ENCODE results near the gene MLKL. TPM values are rescaled to one million over a fixed set of nuclear protein-coding genes. Genes with fewer than 3 reads are reported as not detected.

The MLKL gene
- total RNA-seq, 4 donors from 2014 or later: 1.2 to 4.6 (median 2.9) TPM

DNA sequence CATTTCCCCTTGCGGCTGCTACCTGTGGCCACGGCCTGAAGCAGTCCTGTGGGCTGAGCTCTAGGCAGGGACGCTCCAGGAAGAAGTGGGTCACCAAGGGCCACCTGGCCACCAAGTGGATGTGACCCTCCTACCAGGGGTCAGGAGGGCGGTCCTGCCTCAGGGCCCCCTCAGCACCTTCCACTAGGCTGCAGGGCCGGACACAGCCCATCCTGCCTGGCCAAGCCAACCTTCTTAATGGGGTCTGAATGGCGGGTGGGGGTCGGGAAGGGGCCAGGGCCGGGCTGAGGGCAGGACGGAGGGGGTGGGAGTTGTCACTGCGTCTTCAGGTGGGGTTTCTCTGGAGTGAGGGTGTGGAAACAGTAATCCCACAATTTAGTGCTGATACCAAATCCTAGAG is 13.2 kb upstream of the MLKL start:
- no peaks in the 10 kb centered on the region for H3K4me1 ChIP-seq
- no peak for TF ChIP-seq POLR2A (IDR thresholded peaks at IDR 0.05)
- TF ChIP-seq, protein P1, sequence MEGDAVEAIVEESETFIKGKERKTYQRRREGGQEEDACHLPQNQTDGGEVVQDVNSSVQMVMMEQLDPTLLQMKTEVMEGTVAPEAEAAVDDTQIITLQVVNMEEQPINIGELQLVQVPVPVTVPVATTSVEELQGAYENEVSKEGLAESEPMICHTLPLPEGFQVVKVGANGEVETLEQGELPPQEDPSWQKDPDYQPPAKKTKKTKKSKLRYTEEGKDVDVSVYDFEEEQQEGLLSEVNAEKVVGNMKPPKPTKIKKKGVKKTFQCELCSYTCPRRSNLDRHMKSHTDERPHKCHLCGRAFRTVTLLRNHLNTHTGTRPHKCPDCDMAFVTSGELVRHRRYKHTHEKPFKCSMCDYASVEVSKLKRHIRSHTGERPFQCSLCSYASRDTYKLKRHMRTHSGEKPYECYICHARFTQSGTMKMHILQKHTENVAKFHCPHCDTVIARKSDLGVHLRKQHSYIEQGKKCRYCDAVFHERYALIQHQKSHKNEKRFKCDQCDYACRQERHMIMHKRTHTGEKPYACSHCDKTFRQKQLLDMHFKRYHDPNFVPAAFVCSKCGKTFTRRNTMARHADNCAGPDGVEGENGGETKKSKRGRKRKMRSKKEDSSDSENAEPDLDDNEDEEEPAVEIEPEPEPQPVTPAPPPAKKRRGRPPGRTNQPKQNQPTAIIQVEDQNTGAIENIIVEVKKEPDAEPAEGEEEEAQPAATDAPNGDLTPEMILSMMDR (IDR thresholded peaks at IDR 0.05 in 4 of 5, conservative IDR thresholded peaks at IDR 0.05 in 1 of 5): no peak
- no peak overlapping the region for H3K27ac ChIP-seq
- DNase-seq (no peak), ATAC-seq (no peak)
- H3K9me3 ChIP-seq: no peaks in the 10 kb centered on the region
- no peaks in the 10 kb centered on the region for H3K27me3 ChIP-seq
- intact Hi-C loops (cut with DNase I; ENCODE audit: low total_unique reads): no loop called here
- H3K4me3 ChIP-seq: no peak overlapping the region
- H3K36me3 ChIP-seq: no peaks in the 10 kb centered on the region
- in situ Hi-C loops (cut with MboI; ENCODE audit: low sequenced_read_pairs in 4 of 4): loop anchor here in 2 of 4 donors (5.0 to 25.0 kb wide), 2 partner anchors 148 kb away; no protein-coding TSS in a partner anchor

DNA sequence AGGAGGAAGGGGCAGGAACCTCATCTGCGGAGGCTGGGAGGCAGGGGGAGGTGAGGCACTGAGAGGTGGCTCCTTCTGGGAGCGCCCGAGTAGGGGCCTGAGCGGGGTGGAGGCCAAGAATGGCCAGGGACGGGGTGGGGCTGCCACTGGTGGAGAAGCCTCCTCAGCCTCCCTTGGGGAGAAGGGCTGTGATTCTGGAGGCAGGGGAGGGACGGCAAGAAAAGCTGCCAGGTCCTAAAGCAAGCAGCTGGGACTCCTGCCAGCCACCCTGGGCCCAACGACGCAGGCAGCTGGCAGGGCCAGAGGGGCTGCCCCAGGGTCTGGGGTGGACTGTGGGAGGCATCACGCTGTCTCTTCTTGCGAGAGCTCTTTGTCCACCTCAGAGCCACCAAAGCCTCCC is 12.7 kb upstream of the MLKL start:
- in situ Hi-C loops (cut with MboI; ENCODE audit: low sequenced_read_pairs in 4 of 4): loop anchor here in 2 of 4 donors (5.0 to 25.0 kb wide), 2 partner anchors 149 kb away; no protein-coding TSS in a partner anchor
- H3K27me3 ChIP-seq: no peaks in the 10 kb centered on the region
- intact Hi-C loops (cut with DNase I; ENCODE audit: low total_unique reads): no loop called here
- H3K9me3 ChIP-seq: no peaks in the 10 kb centered on the region
- H3K27ac ChIP-seq: no peak overlapping the region
- no peaks in the 10 kb centered on the region for H3K4me1 ChIP-seq
- DNase-seq: no peak
- no peak overlapping the region for H3K4me3 ChIP-seq
- no peaks in the 10 kb centered on the region for H3K36me3 ChIP-seq
- no peak for ATAC-seq
- TF ChIP-seq POLR2A (IDR thresholded peaks at IDR 0.05): no peak
- TF ChIP-seq, protein P1 (IDR thresholded peaks at IDR 0.05 in 4 of 5, conservative IDR thresholded peaks at IDR 0.05 in 1 of 5): no peak

DNA sequence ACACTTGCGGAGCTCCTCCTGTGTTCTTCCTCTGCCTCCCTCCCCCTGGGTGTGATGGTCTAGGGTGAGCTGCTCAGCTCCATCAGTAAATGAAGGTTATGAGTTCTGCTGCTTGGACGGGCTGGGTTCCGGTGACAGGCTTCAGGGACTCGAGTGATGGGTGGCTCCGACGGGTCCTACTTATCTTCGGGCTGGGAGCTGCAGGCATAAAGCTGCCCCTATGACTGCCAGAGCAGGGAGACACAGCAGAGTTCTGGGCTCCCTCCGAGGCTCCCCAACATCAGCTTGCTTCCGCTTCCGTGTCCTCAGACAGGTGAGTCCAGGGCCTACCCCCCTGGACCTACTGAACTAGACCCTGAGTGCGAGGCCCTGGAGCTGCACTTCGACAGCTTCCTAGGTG is 11.3 kb upstream of the MLKL start:
- intact Hi-C loops (cut with DNase I; ENCODE audit: low total_unique reads) (no loop called here), in situ Hi-C loops (cut with MboI; ENCODE audit: low sequenced_read_pairs in 4 of 4) (loop anchor here in 2 of 4 donors (5.0 to 25.0 kb wide), 2 partner anchors 150 kb away; no protein-coding TSS in a partner anchor)
- H3K4me3 ChIP-seq: no peak overlapping the region
- DNase-seq (no peak), ATAC-seq (no peak)
- H3K27ac ChIP-seq: no peak overlapping the region
- no peaks in the 10 kb centered on the region for H3K27me3 ChIP-seq
- H3K36me3 ChIP-seq: no peaks in the 10 kb centered on the region
- H3K9me3 ChIP-seq: no peaks in the 10 kb centered on the region
- no peak for TF ChIP-seq POLR2A (IDR thresholded peaks at IDR 0.05)
- TF ChIP-seq, protein P1 (IDR thresholded peaks at IDR 0.05 in 4 of 5, conservative IDR thresholded peaks at IDR 0.05 in 1 of 5): no peak
- no peaks in the 10 kb centered on the region for H3K4me1 ChIP-seq

DNA sequence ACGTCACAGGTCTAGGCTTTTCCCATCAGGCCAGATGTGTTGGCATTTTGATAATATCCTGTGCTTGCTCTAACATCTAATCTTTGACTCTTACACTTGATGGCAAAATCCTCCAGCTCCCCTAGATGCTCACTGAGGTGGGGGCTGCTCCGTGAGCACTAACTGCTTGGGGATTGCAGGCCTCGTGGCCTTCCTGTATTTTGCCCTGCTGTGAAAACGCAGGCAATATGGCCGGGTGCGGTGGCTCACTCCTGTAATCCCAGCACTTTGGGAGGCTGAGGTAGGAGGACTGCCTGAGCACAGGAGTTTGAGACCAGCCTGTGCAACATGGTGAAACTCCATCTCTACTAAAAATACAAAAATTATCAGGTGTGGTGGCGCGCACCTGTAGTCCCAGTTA is 9.7 kb upstream of the MLKL start:
- no peaks in the 10 kb centered on the region for H3K4me1 ChIP-seq
- DNase-seq (no peak), ATAC-seq (no peak)
- in situ Hi-C loops (cut with MboI; ENCODE audit: low sequenced_read_pairs in 4 of 4): loop anchor here in 2 of 4 donors (5.0 to 25.0 kb wide), 2 partner anchors 152 kb away; no protein-coding TSS in a partner anchor
- H3K27ac ChIP-seq: no peak overlapping the region
- H3K27me3 ChIP-seq: no peaks in the 10 kb centered on the region
- no peaks in the 10 kb centered on the region for H3K36me3 ChIP-seq
- intact Hi-C loops (cut with DNase I; ENCODE audit: low total_unique reads): no loop called here
- no peak overlapping the region for H3K4me3 ChIP-seq
- H3K9me3 ChIP-seq: no peaks in the 10 kb centered on the region
- TF ChIP-seq, protein P1 (IDR thresholded peaks at IDR 0.05 in 4 of 5, conservative IDR thresholded peaks at IDR 0.05 in 1 of 5): no peak
- no peak for TF ChIP-seq POLR2A (IDR thresholded peaks at IDR 0.05)

DNA sequence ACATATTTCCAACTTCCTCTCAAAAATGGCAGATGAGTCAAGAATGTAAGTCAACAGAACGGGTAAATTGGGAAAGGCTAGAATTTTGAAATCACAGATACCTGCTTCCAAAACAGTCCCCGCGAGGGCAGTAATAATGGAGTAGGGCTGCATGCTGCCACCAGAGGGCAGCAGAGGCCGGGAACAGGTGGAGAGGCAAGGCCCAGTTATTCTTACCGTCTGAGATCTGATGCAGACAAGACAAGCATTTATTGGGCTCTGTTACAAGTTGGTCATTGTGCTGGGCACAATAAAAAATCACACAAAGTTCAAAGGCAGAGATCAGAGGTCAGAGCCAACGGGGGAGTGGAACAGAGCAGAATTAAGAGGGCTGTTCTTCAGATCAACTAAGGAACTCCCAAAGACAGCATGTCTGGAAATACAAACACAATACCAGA is 8.8 kb upstream of the MLKL start:
- peak; percentile 41 to 56 for DNase-seq
- Histone ChIP-seq H3K9me3 (no peaks in the 10 kb centered on the region), H3K36me3 (no peaks in the 10 kb centered on the region), H3K27ac (no peak overlapping the region), H3K27me3 (no peaks in the 10 kb centered on the region), H3K4me3 (no peak overlapping the region), H3K4me1 (no peaks in the 10 kb centered on the region)
- in situ Hi-C loops (cut with MboI; ENCODE audit: low sequenced_read_pairs in 4 of 4) (loop anchor here in 3 of 4 donors (10.0 to 25.0 kb wide), 3 partner anchors 145 to 155 kb away; no protein-coding TSS in a partner anchor), intact Hi-C loops (cut with DNase I; ENCODE audit: low total_unique reads) (loop anchor here (1.0 kb wide), 1 partner anchor 153 kb away; no protein-coding TSS in a partner anchor)
- peak; percentile 77 to 93 for ATAC-seq
- TF ChIP-seq POLR2A (IDR thresholded peaks at IDR 0.05): no peak
- TF ChIP-seq, protein P1 (IDR thresholded peaks at IDR 0.05 in 4 of 5, conservative IDR thresholded peaks at IDR 0.05 in 1 of 5): peak; percentile 86 to 96 (median 87)
